ENCODE measurements around the gene OMP.
A peak's percentile ranks its signal among the peaks of the same experiment; 100 is the strongest.
"Not testable (repeated sequence)": the region's sequence is repeated elsewhere in the genome, so short reads cannot be mapped to it uniquely, and the experiment has no call there.

The OMP gene, protein sequence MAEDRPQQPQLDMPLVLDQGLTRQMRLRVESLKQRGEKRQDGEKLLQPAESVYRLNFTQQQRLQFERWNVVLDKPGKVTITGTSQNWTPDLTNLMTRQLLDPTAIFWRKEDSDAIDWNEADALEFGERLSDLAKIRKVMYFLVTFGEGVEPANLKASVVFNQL

DNA sequence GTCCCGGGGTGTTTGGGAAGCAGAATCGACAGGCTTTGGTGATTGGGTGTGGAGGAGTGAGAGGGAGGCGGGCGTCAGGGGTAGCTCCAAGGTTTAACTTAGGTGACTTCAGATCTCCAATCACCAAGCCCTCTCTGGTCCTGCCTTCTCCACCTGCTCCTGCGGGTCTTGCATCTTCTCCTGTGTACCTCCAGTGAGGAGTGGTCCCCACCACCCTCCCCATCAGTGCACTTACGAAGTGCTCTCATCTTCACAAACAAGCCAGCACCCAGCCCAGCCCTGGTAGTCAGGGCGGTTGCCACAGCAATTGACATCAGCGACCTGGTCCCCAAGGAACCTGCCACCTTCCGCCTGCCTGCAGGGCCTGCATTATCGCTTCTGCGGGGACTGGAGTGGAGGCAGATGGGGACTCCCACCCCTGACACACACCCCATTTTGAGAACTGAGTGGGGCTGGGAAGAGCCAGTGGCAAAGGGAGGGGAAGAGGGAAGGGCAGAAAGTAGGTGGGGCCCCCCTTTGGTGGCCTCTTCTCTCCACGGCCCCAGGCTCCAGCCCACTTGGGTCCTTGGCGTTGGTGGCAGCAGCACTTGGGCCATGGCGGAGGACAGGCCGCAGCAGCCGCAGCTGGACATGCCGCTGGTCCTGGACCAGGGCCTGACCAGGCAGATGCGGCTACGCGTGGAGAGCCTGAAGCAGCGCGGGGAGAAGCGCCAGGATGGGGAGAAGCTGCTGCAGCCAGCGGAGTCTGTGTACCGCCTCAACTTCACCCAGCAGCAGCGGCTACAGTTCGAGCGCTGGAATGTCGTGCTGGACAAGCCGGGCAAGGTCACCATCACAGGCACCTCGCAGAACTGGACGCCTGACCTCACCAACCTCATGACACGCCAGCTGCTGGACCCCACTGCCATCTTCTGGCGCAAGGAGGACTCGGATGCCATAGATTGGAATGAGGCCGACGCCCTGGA is at the start of gene OMP:
OMP (plus strand) TSS at position 595 of the 965 bp plus-strand sequence; CDS start at position 595, 0 bp downstream.
- DNase-seq (ENCODE audit: low read depth in 4 of 4, low spot score in 1 of 4) = no peak

DNA sequence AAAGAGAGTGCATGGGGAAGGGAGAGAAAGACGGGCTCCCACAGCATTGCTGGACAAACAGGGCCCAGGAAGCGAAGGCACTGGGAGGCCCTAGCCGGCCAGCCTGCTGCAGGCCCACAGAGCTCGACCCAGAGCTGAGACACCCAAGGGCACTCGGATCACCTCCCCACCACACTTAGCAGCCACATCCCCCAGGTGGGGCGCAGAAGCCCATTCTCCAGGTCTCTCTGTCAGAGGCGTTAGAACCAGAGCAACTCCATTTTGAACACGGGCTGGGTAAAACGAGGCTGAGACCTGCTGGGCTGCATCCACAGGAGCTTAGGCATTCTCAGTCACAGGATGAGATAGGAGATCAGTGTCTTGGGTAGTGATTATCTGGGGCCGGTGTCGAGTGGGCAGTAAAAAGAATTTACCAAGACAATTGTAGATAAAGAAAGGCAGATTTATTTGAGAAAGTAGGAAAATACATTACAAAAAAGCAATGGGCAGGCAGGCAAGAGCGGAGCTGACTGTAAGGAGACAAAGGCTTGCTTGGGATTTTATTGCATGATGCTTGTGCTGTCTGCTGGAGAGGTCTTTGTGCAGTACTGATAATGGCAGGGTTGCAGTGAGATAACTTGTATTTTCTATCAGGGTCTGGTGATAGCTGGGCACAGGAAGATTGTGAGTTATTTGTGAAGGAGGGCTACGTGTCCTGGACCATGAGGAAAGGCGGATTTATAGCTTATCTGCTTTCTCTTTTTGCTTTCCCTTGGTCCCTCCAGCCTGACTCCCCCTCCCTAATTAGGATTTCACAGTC is 49.2 kb upstream of the OMP start:
- no peak for DNase-seq (ENCODE audit: low read depth in 4 of 4, low spot score in 1 of 4)

DNA sequence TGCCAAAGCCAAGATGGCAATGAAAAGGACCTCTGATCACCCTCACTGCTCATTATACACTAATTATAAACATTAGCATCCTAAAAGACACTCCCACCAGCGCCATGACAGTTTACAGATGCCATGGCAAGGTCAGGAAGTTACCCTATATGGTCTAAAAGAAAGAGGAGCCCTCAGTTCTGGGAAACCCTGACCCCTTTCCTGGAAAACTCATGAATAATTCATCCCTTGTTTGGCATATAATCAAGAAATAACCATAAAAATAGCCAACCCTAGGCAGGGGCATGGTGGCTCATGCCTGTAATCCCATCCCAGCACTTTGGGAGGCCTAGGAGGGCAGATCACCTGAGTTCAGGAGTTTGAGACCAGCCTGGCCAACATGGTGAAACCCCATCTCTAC is 48.6 kb upstream of the OMP start:
- no peak for DNase-seq (ENCODE audit: low read depth in 4 of 4, low spot score in 1 of 4)

DNA sequence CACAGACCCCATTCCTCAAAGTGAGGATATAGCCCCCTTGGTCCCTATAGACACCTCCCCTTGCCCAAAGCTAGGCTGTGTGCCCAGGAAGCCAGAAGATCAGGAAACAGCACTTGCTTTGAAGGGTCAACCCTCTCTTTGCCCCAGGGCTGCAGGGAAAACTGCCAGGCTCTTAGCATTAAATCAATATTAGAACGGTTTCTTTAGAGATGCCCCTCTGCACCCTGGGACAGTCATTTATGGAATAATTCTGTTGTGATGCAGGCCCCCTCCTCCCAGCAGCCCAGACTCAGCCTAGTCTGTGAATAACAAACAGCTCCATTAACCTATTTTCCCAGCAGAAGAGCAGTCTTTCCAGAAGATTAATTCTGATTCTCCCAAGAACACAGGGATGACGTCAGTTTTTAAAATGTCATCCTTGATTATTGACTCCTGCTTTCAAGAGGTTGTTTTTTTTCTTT is 47.5 kb upstream of the OMP start:
- DNase-seq (ENCODE audit: low read depth in 4 of 4, low spot score in 1 of 4) = no peak

DNA sequence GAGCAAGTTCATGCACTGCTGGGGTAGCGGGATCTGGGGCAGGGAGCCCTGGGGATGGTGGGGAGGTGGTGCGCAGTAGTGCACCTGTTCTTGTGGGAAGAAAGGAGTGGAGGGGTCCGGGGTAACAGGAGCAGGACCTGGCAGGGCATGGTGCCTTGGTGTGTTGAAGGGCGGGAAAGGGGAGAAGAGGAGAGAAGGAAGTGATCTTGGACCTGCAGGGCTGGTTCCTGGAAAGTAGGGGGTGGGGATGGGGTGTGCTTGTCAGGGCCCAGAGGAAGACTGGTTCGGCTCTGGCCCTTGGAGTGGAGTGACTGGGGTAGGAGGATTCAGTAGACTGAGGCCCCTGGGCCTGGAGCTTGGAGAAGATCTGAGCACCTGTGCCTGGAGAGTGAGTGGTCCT is 46.7 kb upstream of the OMP start:
- DNase-seq (ENCODE audit: low read depth in 4 of 4, low spot score in 1 of 4) = no peak

DNA sequence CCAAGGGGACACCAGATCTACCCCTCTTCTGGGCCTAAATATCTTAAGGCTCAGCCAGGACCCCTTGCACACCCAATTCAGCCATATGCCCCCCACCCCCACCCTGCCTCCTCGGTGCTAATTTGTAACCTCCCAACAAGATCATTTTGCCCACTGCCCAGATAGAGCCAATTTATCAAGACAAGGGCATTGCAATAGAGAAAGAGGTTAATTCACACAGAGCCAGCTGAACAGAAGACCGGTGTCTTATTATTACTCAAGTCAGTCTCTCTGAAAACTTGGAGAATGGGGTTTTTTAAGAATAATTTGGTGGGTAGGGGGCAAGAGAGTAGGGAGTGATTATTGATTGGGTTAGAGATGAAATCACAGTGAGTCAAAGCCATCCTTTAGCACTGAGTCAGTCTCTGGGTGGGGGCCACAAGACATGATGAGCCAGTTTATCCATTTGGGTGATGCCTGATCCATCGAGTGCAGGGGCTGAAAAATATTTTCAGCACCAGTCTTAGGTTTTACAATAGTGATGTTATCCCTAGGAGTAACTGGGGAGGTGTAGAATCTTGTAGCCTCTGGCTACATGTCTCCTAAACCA is 45.7 kb upstream of the OMP start:
- no peak for DNase-seq (ENCODE audit: low read depth in 4 of 4, low spot score in 1 of 4)

DNA sequence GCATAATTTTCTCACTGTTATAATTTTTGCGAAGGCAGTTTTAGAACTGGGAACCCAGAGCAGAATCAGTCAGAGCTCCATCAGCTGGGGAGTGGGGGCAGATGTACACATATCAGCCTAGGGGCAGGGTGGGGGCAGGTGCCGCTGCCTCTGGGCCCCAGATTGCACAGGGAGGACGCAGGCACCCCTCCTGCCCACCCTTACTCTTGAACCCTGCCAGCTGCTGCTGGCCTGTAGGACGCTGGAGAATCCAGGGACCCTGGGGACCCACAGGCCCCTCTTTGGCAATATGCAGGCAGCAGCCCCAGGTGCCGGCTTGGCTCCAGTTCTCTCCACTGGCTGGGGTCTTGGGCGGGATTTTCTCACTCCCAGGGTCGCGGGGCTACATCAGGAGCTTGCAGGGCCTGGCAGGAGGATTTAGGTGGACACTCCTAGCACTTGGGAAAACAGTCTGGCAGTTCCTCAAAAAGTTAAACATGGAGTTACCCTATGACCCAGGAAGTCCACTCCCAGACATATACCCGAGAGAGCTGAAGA is 44.6 kb upstream of the OMP start:
- DNase-seq (ENCODE audit: low read depth in 4 of 4, low spot score in 1 of 4) = no peak

DNA sequence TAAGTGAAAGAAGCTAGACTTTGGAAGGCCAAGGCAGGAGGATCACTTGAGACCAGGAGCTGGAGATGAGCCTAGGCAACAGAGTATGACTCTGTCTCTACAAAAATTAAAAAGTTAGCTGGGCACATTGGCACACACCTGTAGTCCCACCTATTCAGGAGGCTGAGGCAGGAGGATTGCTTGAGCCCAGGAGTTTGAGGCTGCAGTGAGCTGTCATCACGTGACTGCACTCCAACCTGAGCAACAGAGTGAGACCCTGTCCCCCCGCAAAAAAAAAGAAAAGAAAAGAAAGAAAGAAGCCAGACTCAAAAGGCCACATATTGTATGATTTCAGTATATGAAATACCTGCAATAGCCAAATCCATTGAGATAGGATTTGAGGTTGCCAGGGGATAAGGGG is 43.7 kb upstream of the OMP start:
- DNase-seq (ENCODE audit: low read depth in 4 of 4, low spot score in 1 of 4) = no peak

DNA sequence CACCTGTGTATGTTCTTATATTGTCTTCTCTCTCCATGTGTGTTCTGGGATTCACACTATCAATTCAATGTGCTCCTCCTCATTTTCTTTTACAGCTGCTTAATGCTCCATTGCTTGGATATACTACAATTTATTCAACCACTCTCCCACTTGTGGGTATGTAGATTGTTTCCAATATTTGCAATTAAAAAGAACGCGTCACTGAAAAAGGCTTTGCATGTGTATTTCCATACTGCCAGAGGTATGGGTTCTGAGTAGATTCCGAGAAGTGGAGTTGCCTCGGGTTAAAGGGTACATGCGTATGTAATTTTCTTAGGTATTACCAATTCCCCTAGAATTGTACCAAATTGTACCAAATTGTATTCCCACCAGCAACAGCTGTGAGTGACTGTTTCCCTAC is 42.8 kb upstream of the OMP start:
- DNase-seq (ENCODE audit: low read depth in 4 of 4, low spot score in 1 of 4) = no peak

DNA sequence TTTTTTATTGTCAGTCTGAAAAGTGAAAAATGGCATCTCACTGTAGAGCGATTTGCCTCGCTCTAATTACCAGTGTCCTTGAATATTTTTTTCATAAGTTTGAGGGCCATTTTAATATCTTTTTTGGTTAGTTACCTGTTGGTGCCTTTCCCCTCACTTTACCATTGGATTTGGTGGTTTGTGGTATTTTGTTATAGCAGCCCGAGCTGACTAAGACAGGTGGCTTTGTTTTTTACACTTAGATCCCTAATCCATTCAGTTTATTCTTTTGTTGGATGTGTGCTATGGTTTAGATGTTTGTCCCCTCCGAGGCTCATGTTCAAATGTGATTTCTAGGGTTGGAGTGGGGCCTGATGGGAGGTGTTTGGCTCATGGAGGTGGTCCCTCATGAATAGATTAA is 42.4 kb upstream of the OMP start:
- no peak for DNase-seq (ENCODE audit: low read depth in 4 of 4, low spot score in 1 of 4)

DNA sequence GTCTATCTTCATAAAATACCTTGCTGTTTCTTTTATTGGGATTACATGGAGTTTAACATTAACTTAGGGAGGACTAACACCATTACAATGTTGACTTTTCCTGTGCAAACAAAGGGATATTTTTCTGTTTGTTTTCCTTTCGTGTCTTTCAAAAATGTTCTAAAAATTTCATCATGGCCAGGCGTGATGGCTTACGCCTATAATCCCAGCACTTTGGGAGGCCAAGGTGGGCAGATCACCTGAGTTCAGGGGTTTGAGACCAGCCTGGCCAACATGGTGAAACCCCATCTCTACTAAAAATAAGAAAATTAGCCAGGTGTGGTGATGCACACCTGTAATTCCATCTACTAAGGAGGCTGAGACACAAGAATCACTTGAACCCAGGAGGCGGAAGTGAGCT is 41.4 kb upstream of the OMP start:
- DNase-seq (ENCODE audit: low read depth in 4 of 4, low spot score in 1 of 4) = not testable (repeated sequence)

DNA sequence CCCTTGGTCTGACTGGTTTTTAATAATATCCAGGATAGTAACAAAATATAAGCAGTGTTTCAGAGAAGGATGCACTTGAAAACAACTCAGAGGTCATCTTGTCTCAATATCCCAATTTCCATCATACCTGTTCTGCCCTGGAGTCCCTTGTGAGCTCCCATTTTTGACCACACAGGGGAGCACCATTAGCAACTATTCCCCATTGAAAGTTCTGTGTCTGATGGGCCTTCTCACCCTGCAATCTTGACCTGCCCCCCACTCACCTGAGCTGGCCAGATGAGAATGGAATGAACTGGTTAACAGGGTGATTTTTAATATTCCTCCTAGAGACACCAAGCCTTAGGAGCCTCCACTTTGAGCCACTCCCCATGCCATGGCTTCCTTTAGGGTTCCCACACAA is 39.7 kb upstream of the OMP start:
- no peak for DNase-seq (ENCODE audit: low read depth in 4 of 4, low spot score in 1 of 4)

DNA sequence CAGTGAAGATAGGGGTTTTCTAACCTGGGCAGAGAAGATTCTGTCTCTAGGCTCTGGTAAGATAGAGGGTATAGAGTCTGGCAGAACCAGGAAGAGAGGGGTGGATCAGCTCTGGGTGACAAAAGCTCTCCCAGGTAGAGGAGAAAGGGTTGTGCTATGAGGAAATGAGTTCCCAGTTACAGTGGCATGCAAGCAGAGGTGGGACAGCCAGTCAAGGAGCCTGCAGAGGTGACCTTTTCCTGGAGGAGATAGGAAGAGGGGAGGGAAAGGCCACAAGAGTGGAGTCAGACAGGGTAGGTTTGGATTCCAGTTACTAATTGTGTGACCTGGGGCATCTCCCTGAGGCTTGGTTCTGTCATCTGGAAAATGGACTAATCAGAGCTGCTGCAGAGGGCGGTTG is 39.2 kb upstream of the OMP start:
- DNase-seq (ENCODE audit: low read depth in 4 of 4, low spot score in 1 of 4) = no peak

DNA sequence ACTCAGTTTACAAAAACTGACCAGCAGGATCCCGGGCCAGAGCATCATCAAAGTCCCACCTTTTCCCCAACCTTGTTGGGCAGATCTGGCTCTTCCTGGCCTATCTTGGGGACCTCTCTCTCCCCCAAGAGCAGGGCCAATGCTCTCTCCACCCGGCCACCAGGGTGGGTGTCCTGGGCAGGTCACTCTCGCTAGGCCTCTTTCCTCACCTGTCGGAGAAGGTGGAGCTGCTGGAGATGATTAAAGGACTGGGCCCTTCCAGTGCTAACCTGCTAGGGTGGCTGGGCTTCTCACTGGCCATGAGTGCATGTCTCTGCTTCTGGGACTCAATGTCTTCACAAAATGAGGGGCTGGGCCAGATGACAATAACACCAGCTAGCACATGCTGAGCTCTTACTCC is 38.8 kb upstream of the OMP start:
- DNase-seq (ENCODE audit: low read depth in 4 of 4, low spot score in 1 of 4) = no peak

DNA sequence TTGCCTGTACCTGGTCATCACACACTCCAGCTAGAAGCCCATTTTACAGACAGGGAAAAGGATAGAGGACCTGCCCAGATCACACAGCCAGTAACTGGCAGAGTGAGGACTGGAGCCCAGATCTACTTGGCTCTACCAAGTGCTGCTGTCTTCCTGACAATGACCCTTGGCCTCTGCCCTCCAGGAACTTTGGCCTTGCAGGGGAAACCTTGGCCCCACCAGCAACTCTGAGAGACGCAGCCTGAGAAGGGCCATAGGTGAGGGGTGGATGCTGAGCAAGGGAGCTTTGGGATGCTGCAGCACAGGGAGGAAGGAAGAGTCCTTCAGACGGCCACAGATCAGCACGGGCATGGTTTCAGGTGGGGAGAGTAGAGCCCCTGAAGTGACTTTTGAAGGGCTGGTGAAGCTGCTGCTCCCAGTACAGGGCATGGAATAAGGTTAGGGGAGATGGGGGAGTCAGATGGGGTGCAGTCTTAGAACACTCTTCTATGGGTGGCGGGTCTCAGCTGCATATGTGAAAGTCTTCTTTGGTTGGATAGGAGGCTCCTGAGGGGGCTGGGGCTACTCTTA is 37.9 kb upstream of the OMP start:
- DNase-seq (ENCODE audit: low read depth in 4 of 4, low spot score in 1 of 4) = no peak

DNA sequence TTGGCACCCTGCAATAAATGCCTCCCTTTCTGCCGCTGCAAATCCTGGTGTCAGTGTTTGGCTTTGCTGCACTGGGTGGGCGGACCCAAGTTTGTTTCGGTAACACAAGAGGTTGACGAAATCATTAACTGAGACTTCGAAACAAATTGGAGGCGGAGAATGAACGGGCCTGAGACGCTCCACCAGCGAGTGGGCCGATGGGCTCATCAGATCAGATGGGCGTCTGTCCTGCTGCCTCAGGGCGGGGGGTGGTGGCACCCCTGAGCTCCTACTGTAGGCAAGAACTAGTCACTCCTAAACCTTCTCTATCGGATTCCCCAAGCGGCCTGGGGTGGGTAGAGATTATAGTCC is 36.8 kb upstream of the OMP start:
- no peak for DNase-seq (ENCODE audit: low read depth in 4 of 4, low spot score in 1 of 4)

DNA sequence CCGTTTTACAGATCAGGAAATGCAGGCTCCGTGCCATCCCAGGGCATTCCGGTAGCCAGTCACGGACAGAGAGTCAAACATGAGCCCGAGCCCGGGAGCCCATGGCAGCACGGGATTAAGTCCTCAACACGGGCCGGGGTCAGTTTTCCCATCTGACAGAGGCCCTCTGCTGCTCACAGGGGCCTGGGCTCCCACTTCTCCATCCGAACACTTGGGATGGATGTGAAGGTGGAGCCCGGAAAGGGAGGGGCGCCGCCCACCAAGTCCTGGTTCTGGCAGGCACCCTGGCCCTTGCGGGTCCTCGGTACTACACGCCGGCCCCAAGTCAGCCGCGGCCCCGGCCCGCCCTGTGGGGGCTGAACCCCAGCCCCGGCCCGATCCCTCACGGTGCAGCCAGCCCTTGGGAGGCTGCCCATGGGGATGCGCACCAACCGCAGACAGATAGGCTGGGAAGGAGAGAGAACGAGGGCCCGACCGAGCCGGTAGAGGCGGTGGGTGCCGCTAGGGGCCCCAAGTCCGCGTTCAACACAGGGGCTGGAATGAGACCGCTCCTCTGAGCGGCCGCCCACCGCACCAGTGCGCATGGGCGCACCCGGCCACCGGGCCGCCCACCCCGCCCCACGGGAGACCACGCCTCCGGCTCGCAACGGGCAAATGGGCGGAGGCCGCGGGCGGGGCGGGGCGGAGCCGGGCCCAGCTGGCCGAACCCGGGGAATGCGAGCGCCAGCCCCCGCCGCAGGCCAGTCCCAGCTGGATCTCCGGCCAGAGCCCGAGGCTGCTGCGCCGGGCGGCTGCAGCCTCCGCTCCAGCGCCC is 36.2 kb upstream of the OMP start, which contains the start of gene CAPN5:
CAPN5 (plus strand) TSS at position 743 of the 814 bp plus-strand sequence. CDS start 17,916 bp downstream, outside the sequence.
- DNase-seq (ENCODE audit: low read depth in 4 of 4, low spot score in 1 of 4) = peak; percentile 71 to 84 (median 80)

DNA sequence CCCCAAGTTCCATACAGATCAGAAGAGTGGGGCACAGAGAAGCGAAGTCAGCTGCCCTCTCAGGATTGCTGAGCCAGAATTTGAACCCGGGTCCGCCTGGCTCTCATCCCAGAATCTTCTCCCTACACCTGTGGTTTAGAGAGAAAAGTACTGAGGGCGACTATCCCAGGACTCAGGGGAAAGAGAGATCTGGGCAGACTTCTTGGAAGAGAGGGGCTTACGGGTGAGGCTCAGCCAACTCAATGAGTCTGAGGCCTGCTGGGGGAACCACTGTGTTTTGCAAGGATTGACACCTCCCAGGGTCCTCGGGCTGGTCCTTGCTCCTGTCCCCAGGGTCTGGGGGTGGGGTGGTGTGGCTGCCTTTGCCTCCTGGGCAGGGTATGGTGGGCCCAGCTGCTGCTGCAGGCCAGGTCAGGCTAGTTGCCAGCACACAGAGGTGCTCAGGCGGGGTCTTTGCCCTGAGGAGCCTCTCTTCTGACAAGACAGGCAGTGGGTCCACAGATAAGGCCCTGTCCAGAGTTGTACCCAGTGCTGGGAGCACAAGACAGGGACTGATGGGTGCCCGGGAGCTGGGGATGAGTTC is 34.7 kb upstream of the OMP start:
- DNase-seq (ENCODE audit: low read depth in 4 of 4, low spot score in 1 of 4) = no peak

Measured in stimulated activated CD4-positive, alpha-beta T cell treated with anti-CD3 and anti-CD28 coated beads, Interleukin-1b, Interleukin-23, amount 100 ng/mL, for 24 hours (primary cell).